MCF 10A (cell line): ENCODE measurements around the gene MMP3. TPM values are rescaled to one million over a fixed set of nuclear protein-coding genes. Genes with fewer than 3 reads are reported as not detected.
A peak's percentile ranks its signal among the peaks of the same experiment; 100 is the strongest.

ENCODE experiments used
- BruUV-seq: library from RNA; stranded (reverse); fragments of 400-500 nt; replicated peaks from 2 replicates; lab custom pipeline; 2021; lab: Mats Ljungman, UMichigan
- CTCF ChIA-PET: fragments of 300-600 bp; sonication (Branson Sonifier 250); formaldehyde crosslinking; extraction: SDS; loops from one replicate; lab custom pipeline; 2021; ENCODE audit warnings: antibody characterized with exemption, inconsistent platforms; lab: Yijun Ruan, JAX
- POLR2A ChIA-PET: fragments of 300-600, 350-650 bp; sonication (Branson Sonifier 250); formaldehyde crosslinking; extraction: SDS; loops from one replicate; lab custom pipeline; 2020; ENCODE audit warnings: antibody characterized with exemption, inconsistent platforms; lab: Yijun Ruan, JAX
- DNase-seq: peaks from one replicate; pipeline ENCODE4 v3.0.0-alpha.2; 2018; ENCODE audit not compliant: unreplicated experiment
- H3K27ac Mint-ChIP-seq: one replicate; pipeline ENCODE4 v1.8.0; 2022; ENCODE audit warnings: mild to moderate bottlenecking, low read depth, mixed read lengths; ENCODE audit not compliant: unreplicated experiment
- H3K27me3 Mint-ChIP-seq: one replicate; pipeline ENCODE4 v1.8.0; 2022; ENCODE audit warnings: mixed read lengths; ENCODE audit not compliant: insufficient read depth, unreplicated experiment
- H3K36me3 Mint-ChIP-seq: one replicate; pipeline ENCODE4 v1.8.0; 2022; ENCODE audit warnings: mild to moderate bottlenecking, moderate library complexity, mixed read lengths; ENCODE audit not compliant: insufficient read depth, unreplicated experiment
- H3K4me1 Mint-ChIP-seq: one replicate; pipeline ENCODE4 v1.8.0; 2022; ENCODE audit warnings: mixed read lengths; ENCODE audit not compliant: insufficient read depth, unreplicated experiment
- H3K4me3 Mint-ChIP-seq: one replicate; pipeline ENCODE4 v1.8.0; 2022; ENCODE audit warnings: mild to moderate bottlenecking, moderate library complexity, mixed read lengths; ENCODE audit not compliant: unreplicated experiment
- H3K9me3 Mint-ChIP-seq: one replicate; pipeline ENCODE4 v1.8.0; 2022; ENCODE audit warnings: mixed read lengths; ENCODE audit not compliant: unreplicated experiment
- intact Hi-C: fragments of 100-400 bp; cut with micrococcal nuclease; formaldehyde crosslinking; loops from 2 replicates; pipeline ENCODE4 v1.14.1; 2022
- total RNA-seq: library from RNA; stranded (reverse); gene quantifications from 2 replicates; pipeline ENCODE4 v1.2.3, GENCODE V29; 2022
- TF ChIP-seq, protein P1 (sequence below): fragments of 200-600 bp; IDR thresholded peaks from one replicate; pipeline ENCODE4 v1.8.0; 2022; ENCODE audit warnings: antibody characterized with exemption, mild to moderate bottlenecking; ENCODE audit not compliant: unreplicated experiment

Gene MMP3
- total RNA-seq, 1 experiment from 2014 or later: 0.19 TPM

DNA sequence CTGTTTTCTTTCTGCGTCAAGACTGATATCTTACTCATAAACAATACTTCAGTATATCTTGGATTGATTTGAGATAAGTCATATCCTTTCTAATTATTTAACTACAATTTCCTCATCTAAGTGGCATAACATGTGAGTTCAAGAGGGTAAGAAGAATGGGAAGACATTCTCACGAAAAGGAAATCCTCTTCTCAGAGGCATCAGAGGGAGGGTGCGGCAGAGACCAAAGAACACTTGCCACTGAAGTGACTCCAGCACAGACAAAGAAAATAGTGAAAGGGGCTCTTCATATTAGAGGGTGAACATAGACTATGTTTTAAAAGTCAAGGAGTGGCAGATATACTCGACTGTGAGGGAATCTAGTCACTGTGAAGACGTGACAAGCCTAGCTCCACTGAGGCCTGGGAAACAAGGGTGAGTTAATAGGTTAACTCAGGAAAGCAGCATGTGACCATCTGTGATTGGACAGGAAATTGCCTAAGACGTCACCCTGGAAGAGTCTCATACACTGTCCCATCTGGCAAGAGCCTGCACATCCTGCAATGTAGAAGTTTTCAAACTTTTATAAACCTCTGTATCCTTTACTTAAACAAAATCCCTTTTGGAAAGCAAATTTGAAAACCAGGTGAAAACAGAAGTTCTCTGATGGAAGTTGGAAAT is 43.6 kb downstream of the MMP3 start:
- Mint-ChIP-seq H3K4me3 (no peak overlapping the region), H3K27me3 (no peaks in the 10 kb centered on the region), H3K36me3 (peaks cover 6% of the 10 kb centered on the region), H3K27ac (no peak overlapping the region), H3K9me3 (no peaks in the 10 kb centered on the region), H3K4me1 (peaks cover 6% of the 10 kb centered on the region)
- intact Hi-C loops: no loop called here
- TF ChIP-seq, protein P1, sequence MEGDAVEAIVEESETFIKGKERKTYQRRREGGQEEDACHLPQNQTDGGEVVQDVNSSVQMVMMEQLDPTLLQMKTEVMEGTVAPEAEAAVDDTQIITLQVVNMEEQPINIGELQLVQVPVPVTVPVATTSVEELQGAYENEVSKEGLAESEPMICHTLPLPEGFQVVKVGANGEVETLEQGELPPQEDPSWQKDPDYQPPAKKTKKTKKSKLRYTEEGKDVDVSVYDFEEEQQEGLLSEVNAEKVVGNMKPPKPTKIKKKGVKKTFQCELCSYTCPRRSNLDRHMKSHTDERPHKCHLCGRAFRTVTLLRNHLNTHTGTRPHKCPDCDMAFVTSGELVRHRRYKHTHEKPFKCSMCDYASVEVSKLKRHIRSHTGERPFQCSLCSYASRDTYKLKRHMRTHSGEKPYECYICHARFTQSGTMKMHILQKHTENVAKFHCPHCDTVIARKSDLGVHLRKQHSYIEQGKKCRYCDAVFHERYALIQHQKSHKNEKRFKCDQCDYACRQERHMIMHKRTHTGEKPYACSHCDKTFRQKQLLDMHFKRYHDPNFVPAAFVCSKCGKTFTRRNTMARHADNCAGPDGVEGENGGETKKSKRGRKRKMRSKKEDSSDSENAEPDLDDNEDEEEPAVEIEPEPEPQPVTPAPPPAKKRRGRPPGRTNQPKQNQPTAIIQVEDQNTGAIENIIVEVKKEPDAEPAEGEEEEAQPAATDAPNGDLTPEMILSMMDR: no peak
- BruUV-seq: no TSS peak
- DNase-seq: no peak
- ChIA-PET POLR2A (interaction anchor here (0.6 kb wide), 1 partner anchor 113 kb away, joined by 3 read pairs; no protein-coding TSS in a partner anchor), CTCF (interaction anchor here (1.5 kb wide), 1 partner anchor 11 kb away, joined by 4 read pairs; no protein-coding TSS in a partner anchor)

DNA sequence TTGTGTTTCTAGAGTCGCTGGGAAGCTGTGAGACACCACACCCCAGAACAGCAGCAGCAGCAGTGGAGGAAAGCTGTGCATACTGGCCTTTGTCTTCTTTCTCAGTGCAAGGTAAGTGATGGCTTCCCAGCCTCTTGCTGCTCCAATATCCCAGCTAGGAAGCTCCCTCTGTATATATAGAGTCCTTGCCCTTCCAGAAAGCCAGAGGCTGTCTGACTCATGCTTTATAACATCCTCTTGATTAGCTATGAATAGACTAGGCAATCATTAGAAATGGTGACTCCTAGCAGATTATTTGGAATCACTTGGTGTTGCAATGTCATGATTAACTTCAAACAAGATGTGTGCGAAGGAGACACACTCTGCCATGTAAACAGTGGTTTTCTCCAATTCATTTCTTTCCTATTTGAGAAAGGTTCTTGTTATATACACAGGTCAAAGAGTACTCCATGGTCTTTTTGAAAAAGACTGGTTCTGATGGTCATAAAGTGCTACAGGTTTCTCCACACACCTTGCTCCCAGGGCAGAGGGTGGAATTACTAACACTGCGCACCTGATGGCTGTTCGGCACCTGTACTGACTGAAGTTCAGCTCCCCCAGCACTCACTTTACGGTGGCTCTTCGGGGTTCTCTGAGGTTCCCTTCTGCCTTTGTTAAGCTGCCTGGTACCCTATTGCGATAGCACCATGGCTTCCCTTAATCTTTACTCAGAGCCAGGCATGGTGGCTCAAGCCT is 45.2 kb downstream of the MMP3 start, which contains the start of gene MMP1:
Gene MMP1, minus strand, starts transcription at position 149 of the 735 bp plus-strand sequence. Its CDS starts 68 bp downstream, at position 81.
- H3K9me3 Mint-ChIP-seq: no peaks in the 10 kb centered on the region
- intact Hi-C loops: no loop called here
- BruUV-seq: no TSS peak
- H3K27me3 Mint-ChIP-seq: no peaks in the 10 kb centered on the region
- H3K27ac Mint-ChIP-seq: no peak within 1 kb of the TSS
- DNase-seq: peak; percentile 39
- peaks cover 6% of the 10 kb centered on the region for H3K36me3 Mint-ChIP-seq
- CTCF ChIA-PET: interaction anchor here (0.6 to 1.4 kb wide), 5 partner anchors 13 to 368 kb away, joined by 3 to 6 read pairs (median 3); partner anchors contain the start of gene MMP10
- H3K4me3 Mint-ChIP-seq: no peak within 1 kb of the TSS
- TF ChIP-seq, protein P1: no peak
- H3K4me1 Mint-ChIP-seq: peaks cover 10% of the 10 kb centered on the region
- POLR2A ChIA-PET: interaction anchor here (1.1 to 1.2 kb wide), 3 partner anchors 18 to 36 kb away, joined by 3 read pairs; partner anchors contain the start of gene MMP10

DNA sequence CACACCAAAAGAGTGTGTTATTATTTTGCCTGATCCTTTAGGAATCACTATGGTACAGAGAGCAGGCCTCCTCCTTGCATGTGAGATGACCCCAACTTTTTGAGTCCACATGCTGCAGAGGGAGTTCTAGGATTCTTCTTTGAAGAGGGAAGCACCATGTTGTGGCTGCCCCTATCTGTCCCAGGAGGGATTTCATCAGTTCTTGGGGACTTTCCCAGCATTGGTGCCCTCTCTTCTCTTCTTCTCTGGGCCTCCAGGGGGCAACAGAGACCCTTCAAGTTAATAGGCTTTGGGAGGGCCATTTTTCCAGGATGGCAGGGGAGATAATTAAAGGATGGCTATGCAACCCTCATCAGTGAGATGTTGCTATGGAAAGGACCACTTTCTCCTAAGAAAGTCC is 49.0 kb downstream of the MMP3 start:
- Mint-ChIP-seq H3K4me3 (no peak overlapping the region), H3K27me3 (no peaks in the 10 kb centered on the region), H3K9me3 (no peaks in the 10 kb centered on the region), H3K36me3 (no peaks in the 10 kb centered on the region), H3K4me1 (peaks cover 10% of the 10 kb centered on the region), H3K27ac (no peak overlapping the region)
- ChIA-PET POLR2A (no interaction called here), CTCF (interaction anchor here (0.7 to 0.8 kb wide), 2 partner anchors 16 to 31 kb away, joined by 3 to 6 read pairs; no protein-coding TSS in a partner anchor)
- peak; percentile 63 for DNase-seq
- TF ChIP-seq, protein P1: peak; percentile 28
- intact Hi-C loops: no loop called here
- no TSS peak for BruUV-seq
